Measurements from ENCODE around the gene ATP8B2. TPM values are rescaled to one million over a fixed set of nuclear protein-coding genes. Genes with fewer than 3 reads are reported as not detected.

ATP8B2 gene
- total and polyA plus RNA-seq, 7 donors, result 0.92 to 64.3 (median 53.1) TPM

DNA sequence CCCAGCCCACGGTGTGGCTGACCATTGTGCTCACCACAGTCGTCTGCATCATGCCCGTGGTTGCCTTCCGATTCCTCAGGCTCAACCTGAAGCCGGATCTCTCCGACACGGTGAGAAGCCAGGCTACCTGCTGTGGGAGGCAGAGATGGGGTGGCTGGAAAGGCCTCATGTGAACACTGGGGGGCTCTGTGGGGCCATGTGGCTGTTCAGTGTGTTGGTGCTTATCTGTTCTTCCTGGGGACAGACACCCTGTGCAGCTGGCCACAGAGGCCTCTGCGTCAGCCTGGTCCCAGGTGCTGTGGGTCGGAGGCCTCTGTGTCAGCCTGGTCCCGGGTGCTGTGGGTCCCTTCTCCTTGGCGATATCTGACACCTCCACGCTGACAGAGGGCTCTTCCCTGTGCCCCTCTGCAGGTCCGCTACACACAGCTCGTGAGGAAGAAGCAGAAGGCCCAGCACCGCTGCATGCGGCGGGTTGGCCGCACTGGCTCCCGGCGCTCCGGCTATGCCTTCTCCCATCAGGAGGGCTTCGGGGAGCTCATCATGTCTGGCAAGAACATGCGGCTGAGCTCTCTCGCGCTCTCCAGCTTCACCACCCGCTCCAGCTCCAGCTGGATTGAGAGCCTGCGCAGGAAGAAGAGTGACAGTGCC is 23.2 kb downstream of the ATP8B2 start:
- intact Hi-C loops (cut with DNase I), result no loop called here
- TF ChIP-seq, protein P1, sequence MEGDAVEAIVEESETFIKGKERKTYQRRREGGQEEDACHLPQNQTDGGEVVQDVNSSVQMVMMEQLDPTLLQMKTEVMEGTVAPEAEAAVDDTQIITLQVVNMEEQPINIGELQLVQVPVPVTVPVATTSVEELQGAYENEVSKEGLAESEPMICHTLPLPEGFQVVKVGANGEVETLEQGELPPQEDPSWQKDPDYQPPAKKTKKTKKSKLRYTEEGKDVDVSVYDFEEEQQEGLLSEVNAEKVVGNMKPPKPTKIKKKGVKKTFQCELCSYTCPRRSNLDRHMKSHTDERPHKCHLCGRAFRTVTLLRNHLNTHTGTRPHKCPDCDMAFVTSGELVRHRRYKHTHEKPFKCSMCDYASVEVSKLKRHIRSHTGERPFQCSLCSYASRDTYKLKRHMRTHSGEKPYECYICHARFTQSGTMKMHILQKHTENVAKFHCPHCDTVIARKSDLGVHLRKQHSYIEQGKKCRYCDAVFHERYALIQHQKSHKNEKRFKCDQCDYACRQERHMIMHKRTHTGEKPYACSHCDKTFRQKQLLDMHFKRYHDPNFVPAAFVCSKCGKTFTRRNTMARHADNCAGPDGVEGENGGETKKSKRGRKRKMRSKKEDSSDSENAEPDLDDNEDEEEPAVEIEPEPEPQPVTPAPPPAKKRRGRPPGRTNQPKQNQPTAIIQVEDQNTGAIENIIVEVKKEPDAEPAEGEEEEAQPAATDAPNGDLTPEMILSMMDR (IDR thresholded peaks at IDR 0.05), result no peak
- TF ChIP-seq POLR2A (IDR thresholded peaks at IDR 0.05), result no peak
- no peak for TF ChIP-seq POLR2AphosphoS5 (IDR thresholded peaks at IDR 0.05)
- no peak for TF ChIP-seq EP300 (IDR thresholded peaks at IDR 0.05)
- Histone ChIP-seq H3K27ac (peak overlapping the region in 1 of 4 donors; percentile 27), H3K4me1 (peaks cover 0 to 24% (median 19%) of the 10 kb centered on the region in 4 donors), H3K9me3 (no peaks in the 10 kb centered on the region), H3K4me3 (no peak overlapping the region), H3K36me3 (peaks cover 32 to 60% (median 46%) of the 10 kb centered on the region in 4 donors), H3K27me3 (no peaks in the 10 kb centered on the region)
- WGBS, 2 donors, result 94 to 95% methylated on average over 27 of the region's 27 CpGs
- no peak for DNase-seq

DNA sequence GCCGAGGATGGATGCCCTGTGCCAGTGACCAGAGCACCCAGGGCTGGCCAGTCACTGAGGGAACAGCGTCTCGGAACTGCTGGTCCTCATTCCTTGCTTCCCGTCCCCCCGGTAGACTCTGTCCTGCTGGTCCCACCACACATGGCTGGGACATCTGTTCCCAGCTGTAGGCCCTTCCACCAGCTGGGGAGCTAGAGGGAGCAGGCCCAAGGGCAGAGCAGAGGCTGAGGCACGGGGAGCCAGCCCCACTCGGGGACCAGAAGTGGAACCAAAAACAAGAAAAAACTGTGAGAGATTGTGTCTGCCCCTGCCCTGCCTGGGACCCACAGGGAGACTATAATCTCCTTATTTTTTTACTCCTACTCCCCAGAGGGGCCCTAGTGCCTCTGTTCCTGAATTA is 23.8 kb downstream of the ATP8B2 start:
- 80 to 84% methylated on average over 7 of the region's 7 CpGs for WGBS, 2 donors
- Histone ChIP-seq H3K4me3 (no peak overlapping the region), H3K27ac (peak overlapping the region in 1 of 4 donors; percentile 27), H3K27me3 (no peaks in the 10 kb centered on the region), H3K9me3 (no peaks in the 10 kb centered on the region), H3K36me3 (peaks cover 26 to 54% (median 41%) of the 10 kb centered on the region in 4 donors), H3K4me1 (peaks cover 0 to 26% (median 22%) of the 10 kb centered on the region in 4 donors)
- TF ChIP-seq EP300 (IDR thresholded peaks at IDR 0.05), result no peak
- no peak for TF ChIP-seq POLR2AphosphoS5 (IDR thresholded peaks at IDR 0.05)
- TF ChIP-seq, protein P1 (IDR thresholded peaks at IDR 0.05), result no peak
- TF ChIP-seq POLR2A (IDR thresholded peaks at IDR 0.05), result no peak
- intact Hi-C loops (cut with DNase I), result no loop called here
- DNase-seq, result no peak

DNA sequence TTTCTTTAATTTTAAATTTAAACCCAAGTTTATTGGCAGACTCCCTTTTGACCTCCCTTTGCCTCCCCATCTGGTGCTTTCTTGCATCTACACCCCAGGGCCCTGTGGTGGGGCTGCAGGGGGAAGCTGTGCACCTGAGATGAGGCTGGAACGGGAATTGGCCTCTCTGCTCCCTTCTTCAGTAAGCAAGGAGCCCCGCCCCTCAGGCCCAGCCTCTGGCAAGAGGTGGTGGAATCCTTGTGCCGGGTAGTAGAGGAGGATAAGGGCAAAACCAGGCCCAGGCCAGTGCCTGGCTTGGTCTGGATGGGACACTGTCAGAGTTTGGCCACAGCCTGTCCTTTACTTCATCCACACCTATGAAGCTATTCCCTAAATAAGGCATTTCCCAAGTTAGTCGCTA is 25.1 kb downstream of the ATP8B2 start:
- WGBS, 2 donors, result 51 to 81% methylated on average over 4 of the region's 4 CpGs
- no peak for DNase-seq
- no peaks in the 10 kb centered on the region for H3K9me3 ChIP-seq
- H3K4me1 ChIP-seq, result peaks cover 0 to 26% (median 22%) of the 10 kb centered on the region in 4 donors
- TF ChIP-seq EP300 (IDR thresholded peaks at IDR 0.05), result no peak
- TF ChIP-seq POLR2A (IDR thresholded peaks at IDR 0.05), result no peak
- TF ChIP-seq, protein P1 (IDR thresholded peaks at IDR 0.05), result no peak
- TF ChIP-seq POLR2AphosphoS5 (IDR thresholded peaks at IDR 0.05), result no peak
- intact Hi-C loops (cut with DNase I), result no loop called here
- no peak overlapping the region for H3K27ac ChIP-seq
- peaks cover 14 to 42% (median 29%) of the 10 kb centered on the region in 4 donors for H3K36me3 ChIP-seq
- H3K27me3 ChIP-seq, result no peaks in the 10 kb centered on the region
- H3K4me3 ChIP-seq, result no peak overlapping the region

DNA sequence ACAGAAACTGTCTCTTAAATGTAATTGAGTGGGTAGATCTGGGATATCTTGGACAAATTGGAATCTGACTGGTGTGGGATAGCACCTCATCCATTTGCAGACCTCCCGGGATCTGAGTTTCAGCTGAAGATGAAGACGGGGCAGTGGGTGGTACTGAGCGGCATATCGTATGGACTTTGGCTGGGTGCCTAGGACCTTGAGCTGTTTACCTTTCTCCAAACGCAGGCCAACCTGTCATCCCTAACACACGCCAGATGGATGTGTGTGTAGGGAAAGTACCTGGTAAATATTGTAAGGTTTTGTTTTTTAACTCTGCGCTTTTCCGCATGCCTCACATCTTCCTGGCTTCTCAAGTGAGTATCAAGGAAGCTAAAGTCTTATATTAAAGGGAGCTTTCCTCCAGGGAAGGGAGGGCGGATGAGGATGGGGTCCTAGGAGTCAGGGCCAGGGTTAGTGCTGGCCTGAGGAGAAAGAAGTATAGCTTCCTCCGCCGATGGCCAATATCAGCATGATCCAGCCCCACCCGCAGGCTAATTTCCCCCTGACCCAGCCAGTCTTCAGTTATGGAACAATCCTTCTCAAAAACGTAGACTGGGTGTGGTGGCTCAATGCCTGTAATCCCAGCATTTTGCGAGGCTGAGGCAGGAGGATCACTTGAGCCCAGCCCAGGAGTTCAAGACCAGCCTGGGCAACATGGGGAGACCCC is 26.2 kb downstream of the ATP8B2 start:
- Histone ChIP-seq H3K27ac (peak overlapping the region in 1 of 4 donors; percentile 38), H3K9me3 (no peaks in the 10 kb centered on the region), H3K4me1 (peaks cover 0 to 26% (median 22%) of the 10 kb centered on the region in 4 donors), H3K27me3 (no peaks in the 10 kb centered on the region), H3K36me3 (peaks cover 2 to 30% (median 18%) of the 10 kb centered on the region in 4 donors), H3K4me3 (no peak overlapping the region)
- intact Hi-C loops (cut with DNase I), result no loop called here
- WGBS, 2 donors, result 20 to 68% methylated on average over 14 of the region's 14 CpGs
- DNase-seq, result no peak
- TF ChIP-seq, protein P1 (IDR thresholded peaks at IDR 0.05), result no peak
- TF ChIP-seq POLR2AphosphoS5 (IDR thresholded peaks at IDR 0.05) (peak in 1 of 4 donors; percentile 12), POLR2A (IDR thresholded peaks at IDR 0.05) (no peak), EP300 (IDR thresholded peaks at IDR 0.05) (no peak)
